Osteoblast (primary cell): ENCODE measurements around the gene SLC38A6. TPM values are rescaled to one million over a fixed set of nuclear protein-coding genes. Genes with fewer than 3 reads are reported as not detected.

Experiments used
- DNase-seq: peaks from one replicate; pipeline ENCODE4 v3.0.0; 2011; ENCODE audit warnings: low spot score, mixed read lengths; ENCODE audit not compliant: insufficient read length; ENCODE audit errors: missing footprints
- H2AFZ ChIP-seq: 2 replicates; pipeline ENCODE4 v1.6.0; 2011; ENCODE audit warnings: mild to moderate bottlenecking, low read length
- H3K27ac ChIP-seq: 2 replicates; pipeline ENCODE4 v1.5.1; 2011; ENCODE audit warnings: mild to moderate bottlenecking, low read depth, low read length, moderate library complexity
- H3K27me3 ChIP-seq: 2 replicates; pipeline ENCODE4 v1.6.0; 2012; ENCODE audit warnings: mild to moderate bottlenecking, control low read depth, inconsistent platforms, low read length, moderate library complexity; ENCODE audit not compliant: insufficient read depth
- H3K36me3 ChIP-seq: 2 replicates; pipeline ENCODE4 v1.5.1; 2011; ENCODE audit warnings: mild to moderate bottlenecking, low read length, control low read depth, moderate library complexity; ENCODE audit not compliant: insufficient read depth
- H3K4me1 ChIP-seq: 2 replicates; pipeline ENCODE4 v1.5.1; 2011; ENCODE audit warnings: mild to moderate bottlenecking, low read length, control low read depth, moderate library complexity; ENCODE audit not compliant: insufficient read depth
- H3K4me2 ChIP-seq: 2 replicates; pipeline ENCODE4 v1.6.0; 2011; ENCODE audit warnings: mild to moderate bottlenecking, low read length; ENCODE audit not compliant: insufficient read depth
- H3K4me3 ChIP-seq: fragments of 200-600 bp; sonication (generic); 3 replicates; pipeline ENCODE4 v1.5.1; 2012; ENCODE audit warnings: mild to moderate bottlenecking, low read length, inconsistent platforms; ENCODE audit not compliant: insufficient read depth
- H3K79me2 ChIP-seq: 2 replicates; pipeline ENCODE4 v1.6.0; 2012; ENCODE audit warnings: mild to moderate bottlenecking, low read length, control low read depth, inconsistent platforms; ENCODE audit not compliant: insufficient read depth
- H3K9me3 ChIP-seq: 2 replicates; pipeline ENCODE4 v1.5.1; 2011; ENCODE audit warnings: low read depth, low read length, control low read depth
- H4K20me1 ChIP-seq: 2 replicates; pipeline ENCODE4 v1.6.0; 2012; ENCODE audit warnings: mild to moderate bottlenecking, low read length, control low read depth; ENCODE audit not compliant: insufficient read depth
- small RNA-seq: library from RNA; depleted of rRNA; stranded (forward); fragments of <200 nt; gene quantifications from one replicate; pipeline ENCODE3, GENCODE V24; 2012
- total RNA-seq: library from RNA; depleted of rRNA; stranded (reverse); fragments of >200 nt; gene quantifications from 2 replicates; pipeline ENCODE4 v1.2.3, GENCODE V29; 2012
- TF ChIP-seq, protein P1 (sequence below): IDR thresholded peaks from 2 replicates; pipeline ENCODE4 v1.5.1; 2011; ENCODE audit warnings: mild to moderate bottlenecking, low read depth, low read length, moderate library complexity; ENCODE audit errors: extremely low read depth

Gene SLC38A6
- total RNA-seq, 1 donor = 112 TPM

DNA sequence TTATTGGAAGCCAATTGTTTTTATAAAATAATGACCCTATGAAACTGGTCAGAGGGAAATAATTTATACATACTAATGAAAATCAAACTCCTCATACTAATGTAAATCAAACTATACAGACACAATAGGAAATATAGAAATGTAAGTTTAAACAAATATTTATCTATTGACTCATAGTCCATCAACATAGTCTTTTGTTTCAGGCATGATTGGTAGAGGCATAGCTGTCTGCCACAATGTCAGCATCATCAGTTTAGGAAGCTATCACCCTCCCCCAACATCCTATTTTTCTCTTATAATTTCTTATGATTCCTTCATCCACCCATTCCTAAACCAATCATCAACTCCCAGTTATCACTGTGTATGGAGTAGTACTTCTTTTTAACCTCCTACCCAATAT is 117.7 kb downstream of the SLC38A6 start:
- Histone ChIP-seq H3K9me3 (no peaks in the 10 kb centered on the region), H2AFZ (no peak overlapping the region), H3K4me3 (no peak overlapping the region), H3K4me1 (peaks cover 22% of the 10 kb centered on the region), H3K4me2 (no peak overlapping the region), H4K20me1 (no peaks in the 10 kb centered on the region), H3K27ac (no peak overlapping the region), H3K79me2 (no peaks in the 10 kb centered on the region), H3K36me3 (no peaks in the 10 kb centered on the region), H3K27me3 (no peaks in the 10 kb centered on the region)
- TF ChIP-seq, protein P1, sequence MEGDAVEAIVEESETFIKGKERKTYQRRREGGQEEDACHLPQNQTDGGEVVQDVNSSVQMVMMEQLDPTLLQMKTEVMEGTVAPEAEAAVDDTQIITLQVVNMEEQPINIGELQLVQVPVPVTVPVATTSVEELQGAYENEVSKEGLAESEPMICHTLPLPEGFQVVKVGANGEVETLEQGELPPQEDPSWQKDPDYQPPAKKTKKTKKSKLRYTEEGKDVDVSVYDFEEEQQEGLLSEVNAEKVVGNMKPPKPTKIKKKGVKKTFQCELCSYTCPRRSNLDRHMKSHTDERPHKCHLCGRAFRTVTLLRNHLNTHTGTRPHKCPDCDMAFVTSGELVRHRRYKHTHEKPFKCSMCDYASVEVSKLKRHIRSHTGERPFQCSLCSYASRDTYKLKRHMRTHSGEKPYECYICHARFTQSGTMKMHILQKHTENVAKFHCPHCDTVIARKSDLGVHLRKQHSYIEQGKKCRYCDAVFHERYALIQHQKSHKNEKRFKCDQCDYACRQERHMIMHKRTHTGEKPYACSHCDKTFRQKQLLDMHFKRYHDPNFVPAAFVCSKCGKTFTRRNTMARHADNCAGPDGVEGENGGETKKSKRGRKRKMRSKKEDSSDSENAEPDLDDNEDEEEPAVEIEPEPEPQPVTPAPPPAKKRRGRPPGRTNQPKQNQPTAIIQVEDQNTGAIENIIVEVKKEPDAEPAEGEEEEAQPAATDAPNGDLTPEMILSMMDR = no peak
- peak; percentile 36 for DNase-seq

GRCh38 chr14:61099216-61099835 is 118.3 kb downstream of the SLC38A6 start:
- Histone ChIP-seq H3K4me2 (no peak overlapping the region), H3K27ac (no peak overlapping the region), H3K36me3 (no peaks in the 10 kb centered on the region), H2AFZ (no peak overlapping the region), H4K20me1 (no peaks in the 10 kb centered on the region), H3K27me3 (no peaks in the 10 kb centered on the region), H3K4me3 (no peak overlapping the region), H3K4me1 (peaks cover 28% of the 10 kb centered on the region), H3K9me3 (no peaks in the 10 kb centered on the region), H3K79me2 (no peaks in the 10 kb centered on the region)
- DNase-seq = no peak
- TF ChIP-seq, protein P1 = no peak

DNA sequence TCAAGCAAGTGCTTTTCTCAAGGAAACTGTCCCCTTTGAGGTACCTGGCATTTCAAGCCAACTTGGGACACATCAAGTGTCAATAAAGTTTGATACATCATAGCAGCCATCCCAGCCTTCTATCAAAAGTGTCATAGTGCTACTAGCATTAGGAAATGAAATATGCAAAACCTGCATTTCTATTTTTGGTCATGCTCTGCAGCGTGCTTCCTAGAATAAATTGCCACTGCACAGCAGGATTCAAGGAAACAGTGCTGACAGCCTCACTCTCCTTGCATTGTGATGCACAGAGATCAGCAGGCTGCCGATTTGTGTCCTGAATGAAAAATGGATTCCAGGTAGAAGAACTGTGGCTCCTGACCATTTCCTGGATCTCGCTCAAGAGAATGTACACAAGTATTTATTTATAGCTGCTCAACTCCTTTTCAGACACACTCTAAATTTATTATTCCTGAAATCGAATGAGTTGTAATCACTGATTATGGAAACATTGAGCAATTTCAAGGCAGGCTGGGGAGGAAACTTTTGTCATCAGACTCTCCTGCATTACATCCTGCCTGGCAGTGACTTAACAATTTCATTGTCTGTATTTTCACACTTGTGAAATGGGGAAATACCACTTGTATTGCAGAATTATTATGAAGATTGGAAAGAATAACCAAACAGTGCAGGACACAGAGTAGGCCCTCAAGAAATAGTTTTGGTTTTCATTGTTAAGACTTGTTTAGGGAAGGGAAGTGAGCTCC is 120.9 kb downstream of the SLC38A6 start:
- H3K27ac ChIP-seq = peak overlapping the region; percentile 93
- H3K27me3 ChIP-seq = no peaks in the 10 kb centered on the region
- no peak overlapping the region for H2AFZ ChIP-seq
- no peaks in the 10 kb centered on the region for H3K36me3 ChIP-seq
- H4K20me1 ChIP-seq = no peaks in the 10 kb centered on the region
- DNase-seq = no peak
- peak overlapping the region; percentile 15 for H3K4me2 ChIP-seq
- no peaks in the 10 kb centered on the region for H3K79me2 ChIP-seq
- H3K9me3 ChIP-seq = no peaks in the 10 kb centered on the region
- H3K4me3 ChIP-seq = no peak overlapping the region
- H3K4me1 ChIP-seq = peaks cover 33% of the 10 kb centered on the region
- TF ChIP-seq, protein P1 = no peak

Small RNA genes lying within 50 kb of the gene (small RNA-seq; reads per million reads assigned to genes)
- gene RNU6-398P = not detected

Other genes starting within 250 kb of the SLC38A6 start
- gene MNAT1, start 246.5 kb upstream of the SLC38A6 start, total RNA-seq = 51.4 and 57.2 TPM in 2 replicates
- 11.2 and 13.8 TPM in 2 replicates for gene TRMT5, start 166 bp upstream of the SLC38A6 start, total RNA-seq